Parathyroid adenoma (tissue), 2 donors: ENCODE measurements around the gene RALGAPB.

Experiments used
- H2AFZ ChIP-seq: fragments of 300-600 bp; sonication (generic); one replicate; pipeline ENCODE4 v1.7.0; 2017; ENCODE audit warnings: antibody characterized with exemption, mild to moderate bottlenecking
- H3K27ac ChIP-seq: fragments of 300-600 bp; sonication (generic); one replicate; pipeline ENCODE4 v1.7.0; 2017
- H3K27me3 ChIP-seq: fragments of 300-600 bp; sonication (generic); one replicate; pipeline ENCODE4 v1.7.0; 2017; ENCODE audit warnings: low read length; ENCODE audit not compliant: control insufficient read depth, insufficient read depth
- H3K36me3 ChIP-seq: fragments of 300-600 bp; sonication (generic); one replicate; pipeline ENCODE4 v1.7.0; 2017; ENCODE audit warnings: low read length; ENCODE audit not compliant: control insufficient read depth, insufficient read depth
- H3K4me1 ChIP-seq: fragments of 300-600 bp; sonication (generic); one replicate; pipeline ENCODE4 v1.7.0; 2017; ENCODE audit warnings: control low read depth
- H3K4me2 ChIP-seq: fragments of 300-600 bp; sonication (generic); one replicate; pipeline ENCODE4 v1.7.0; 2017; ENCODE audit warnings: low read length
- H3K4me3 ChIP-seq: fragments of 300-600 bp; sonication (generic); one replicate; pipeline ENCODE4 v1.7.0; 2017; ENCODE audit warnings: low read depth, low read length
- H3K79me2 ChIP-seq: fragments of 300-600 bp; sonication (generic); one replicate; pipeline ENCODE4 v1.7.0; 2017; ENCODE audit warnings: control low read depth
- H3K9ac ChIP-seq: fragments of 300-600 bp; sonication (generic); one replicate; pipeline ENCODE4 v1.7.0; 2017; ENCODE audit warnings: mild to moderate bottlenecking
- H3K9me3 ChIP-seq: fragments of 300-600 bp; sonication (generic); one replicate; pipeline ENCODE4 v1.7.0; 2017; ENCODE audit warnings: low read length; ENCODE audit not compliant: control insufficient read depth
- CTCF ChIP-seq: fragments of 300-600 bp; sonication (generic); IDR thresholded peaks from one replicate; pipeline ENCODE4 v1.7.0; 2017; ENCODE audit warnings: antibody characterized with exemption, mild to moderate bottlenecking
- donor health status: primary hyperparathyroidism.

Gene RALGAPB

GRCh38 chr20:38563802-38564431, 91.3 kb downstream of the RALGAPB start:
- no peak for TF ChIP-seq CTCF
- Histone ChIP-seq H3K9me3 (no peaks in the 10 kb centered on the region), H3K27ac (no peak overlapping the region), H3K4me3 (no peak overlapping the region), H3K27me3 (no peaks in the 10 kb centered on the region), H3K4me1 (no peaks in the 10 kb centered on the region), H2AFZ (no peak overlapping the region), H3K9ac (no peak overlapping the region), H3K36me3 (no peaks in the 10 kb centered on the region), H3K4me2 (no peak overlapping the region), H3K79me2 (no peaks in the 10 kb centered on the region)

GRCh38 chr20:38564680-38565079, 92.0 kb downstream of the RALGAPB start:
- Histone ChIP-seq H3K4me1 (no peaks in the 10 kb centered on the region), H3K4me3 (no peak overlapping the region), H2AFZ (no peak overlapping the region), H3K36me3 (no peaks in the 10 kb centered on the region), H3K4me2 (no peak overlapping the region), H3K79me2 (no peaks in the 10 kb centered on the region), H3K27me3 (no peaks in the 10 kb centered on the region), H3K9me3 (no peaks in the 10 kb centered on the region), H3K27ac (no peak overlapping the region), H3K9ac (no peak overlapping the region)
- no peak for TF ChIP-seq CTCF

GRCh38 chr20:38566036-38566598, 93.5 kb downstream of the RALGAPB start:
- no peak overlapping the region for H3K27ac ChIP-seq
- H3K36me3 ChIP-seq = no peaks in the 10 kb centered on the region
- H3K9me3 ChIP-seq = no peaks in the 10 kb centered on the region
- no peak overlapping the region for H2AFZ ChIP-seq
- no peak overlapping the region for H3K4me3 ChIP-seq
- no peak for TF ChIP-seq CTCF
- H3K27me3 ChIP-seq = no peaks in the 10 kb centered on the region
- no peaks in the 10 kb centered on the region for H3K4me1 ChIP-seq
- H3K79me2 ChIP-seq = no peaks in the 10 kb centered on the region
- H3K9ac ChIP-seq = no peak overlapping the region
- H3K4me2 ChIP-seq = no peak overlapping the region

- no peak overlapping the region for H3K4me3 ChIP-seq
- no peaks in the 10 kb centered on the region for H3K27me3 ChIP-seq
- H3K9me3 ChIP-seq = no peaks in the 10 kb centered on the region
- H3K27ac ChIP-seq = no peak overlapping the region
- no peaks in the 10 kb centered on the region for H3K79me2 ChIP-seq
- TF ChIP-seq CTCF = no peak
- no peaks in the 10 kb centered on the region for H3K36me3 ChIP-seq
- no peak overlapping the region for H3K9ac ChIP-seq
- no peak overlapping the region for H2AFZ ChIP-seq
- H3K4me1 ChIP-seq = no peaks in the 10 kb centered on the region
- H3K4me2 ChIP-seq = no peak overlapping the region
Observed at GRCh38 chr20:38569747-38570525, 97.3 kb downstream of the RALGAPB start.
